ENCODE results near the gene RARB. TPM values are rescaled to one million over a fixed set of nuclear protein-coding genes. Genes with fewer than 3 reads are reported as not detected.

RARB gene
- total and polyA plus RNA-seq, 7 experiments from 2014 or later = 0.07 to 0.13 TPM; not detected in 5

DNA sequence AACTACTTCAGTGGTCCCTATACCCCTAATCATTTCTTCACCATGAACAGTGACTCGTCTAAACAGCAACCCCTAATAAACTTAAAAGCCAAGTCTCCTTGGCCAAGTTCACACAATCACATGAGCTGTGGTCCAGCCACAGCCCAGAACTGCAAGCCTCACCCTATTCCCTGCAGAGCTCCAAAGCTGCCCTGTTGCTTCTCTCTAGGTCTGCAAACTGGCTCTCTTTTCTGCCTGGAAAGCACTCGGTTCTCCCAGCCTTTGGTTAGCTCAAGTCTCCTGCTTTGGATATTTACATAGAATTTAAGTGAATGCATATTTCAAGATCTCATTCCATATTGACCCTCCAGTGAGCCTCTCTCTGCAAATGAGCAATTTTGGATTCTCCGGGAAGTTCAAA lies 129.6 kb downstream of the RARB start:
- Mint-ChIP-seq H3K4me1 (no peaks in the 10 kb centered on the region), H3K27ac (no peak overlapping the region), H3K9me3 (no peaks in the 10 kb centered on the region), H3K4me3 (no peak overlapping the region), H3K27me3 (peaks cover 0 to 8% (median 5%) of the 10 kb centered on the region in 5 donors), H3K36me3 (no peaks in the 10 kb centered on the region)
- ChIA-PET CTCF (no interaction called here), POLR2A (no interaction called here)
- H3K9me3 ChIP-seq (ENCODE audit: control insufficient read depth in 2 of 3, low read length in 3 of 3) = no peaks in the 10 kb centered on the region
- H3K27me3 ChIP-seq (ENCODE audit: control insufficient read depth in 2 of 2, insufficient read depth in 2 of 2, low read length in 2 of 2) = no peaks in the 10 kb centered on the region
- H3K36me3 ChIP-seq (ENCODE audit: control insufficient read depth in 2 of 3, insufficient read depth in 3 of 3, low read length in 3 of 3) = no peaks in the 10 kb centered on the region
- no peak for ATAC-seq
- H3K27ac ChIP-seq (ENCODE audit: low read depth, low read length) = no peak overlapping the region
- intact Hi-C loops (cut with micrococcal nuclease) = no loop called here
- no peak for DNase-seq
- H3K4me1 ChIP-seq (ENCODE audit: control insufficient read depth in 2 of 2, insufficient read depth in 2 of 2, low read length in 2 of 2) = no peaks in the 10 kb centered on the region
- no peak overlapping the region for H3K4me3 ChIP-seq (ENCODE audit: low read length)

- no peaks in the 10 kb centered on the region for H3K4me1 ChIP-seq (ENCODE audit: control insufficient read depth in 2 of 2, insufficient read depth in 2 of 2, low read length in 2 of 2)
- H3K27ac ChIP-seq (ENCODE audit: low read depth, low read length) = no peak overlapping the region
- Mint-ChIP-seq H3K27me3 (peaks cover 0 to 7% (median 5%) of the 10 kb centered on the region in 5 donors), H3K27ac (no peak overlapping the region), H3K4me1 (no peaks in the 10 kb centered on the region), H3K4me3 (no peak overlapping the region), H3K9me3 (no peaks in the 10 kb centered on the region), H3K36me3 (no peaks in the 10 kb centered on the region)
- intact Hi-C loops (cut with micrococcal nuclease) = no loop called here
- no peaks in the 10 kb centered on the region for H3K9me3 ChIP-seq (ENCODE audit: control insufficient read depth in 2 of 3, low read length in 3 of 3)
- DNase-seq (no peak), ATAC-seq (no peak)
- no peak overlapping the region for H3K4me3 ChIP-seq (ENCODE audit: low read length)
- no peaks in the 10 kb centered on the region for H3K36me3 ChIP-seq (ENCODE audit: control insufficient read depth in 2 of 3, insufficient read depth in 3 of 3, low read length in 3 of 3)
- ChIA-PET CTCF (no interaction called here), POLR2A (no interaction called here)
- no peaks in the 10 kb centered on the region for H3K27me3 ChIP-seq (ENCODE audit: control insufficient read depth in 2 of 2, insufficient read depth in 2 of 2, low read length in 2 of 2)
These were observed 130.1 kb downstream of the RARB start for GRCh38 chr3:25558121-25558520.

DNA sequence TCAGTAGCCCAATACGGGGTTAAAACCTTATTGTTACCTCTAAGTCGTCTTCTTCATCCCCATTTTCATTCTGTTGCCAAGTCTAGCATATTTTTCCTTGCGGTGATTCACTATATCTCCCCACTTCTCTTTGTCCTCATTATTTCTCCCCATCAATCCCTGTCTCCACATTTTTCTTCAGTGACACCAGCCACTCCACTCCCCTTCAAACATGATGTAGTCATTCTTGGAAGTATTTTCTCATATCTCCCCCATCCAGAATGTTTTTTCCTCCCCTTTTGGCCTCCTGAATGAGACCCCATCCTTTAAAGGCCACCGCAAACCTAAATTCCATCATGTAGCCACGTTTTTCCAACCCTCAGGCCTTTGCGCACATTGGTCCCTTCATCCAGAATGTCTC lies 130.7 kb downstream of the RARB start:
- CTCF ChIA-PET = no interaction called here
- Histone ChIP-seq H3K9me3 (ENCODE audit: control insufficient read depth in 2 of 3, low read length in 3 of 3) (no peaks in the 10 kb centered on the region), H3K4me3 (ENCODE audit: low read length) (no peak overlapping the region), H3K27me3 (ENCODE audit: control insufficient read depth in 2 of 2, insufficient read depth in 2 of 2, low read length in 2 of 2) (no peaks in the 10 kb centered on the region), H3K4me1 (ENCODE audit: control insufficient read depth in 2 of 2, insufficient read depth in 2 of 2, low read length in 2 of 2) (no peaks in the 10 kb centered on the region), H3K27ac (ENCODE audit: low read depth, low read length) (no peak overlapping the region), H3K36me3 (ENCODE audit: control insufficient read depth in 2 of 3, insufficient read depth in 3 of 3, low read length in 3 of 3) (no peaks in the 10 kb centered on the region)
- intact Hi-C loops (cut with micrococcal nuclease) = no loop called here
- H3K27me3 Mint-ChIP-seq = peaks cover 0 to 7% (median 5%) of the 10 kb centered on the region in 5 donors
- no peak for DNase-seq
- H3K4me1 Mint-ChIP-seq = no peaks in the 10 kb centered on the region
- H3K4me3 Mint-ChIP-seq = no peak overlapping the region
- H3K36me3 Mint-ChIP-seq = no peaks in the 10 kb centered on the region
- no peak overlapping the region for H3K27ac Mint-ChIP-seq
- no peaks in the 10 kb centered on the region for H3K9me3 Mint-ChIP-seq
- no peak for ATAC-seq
- POLR2A ChIA-PET = no interaction called here

DNA sequence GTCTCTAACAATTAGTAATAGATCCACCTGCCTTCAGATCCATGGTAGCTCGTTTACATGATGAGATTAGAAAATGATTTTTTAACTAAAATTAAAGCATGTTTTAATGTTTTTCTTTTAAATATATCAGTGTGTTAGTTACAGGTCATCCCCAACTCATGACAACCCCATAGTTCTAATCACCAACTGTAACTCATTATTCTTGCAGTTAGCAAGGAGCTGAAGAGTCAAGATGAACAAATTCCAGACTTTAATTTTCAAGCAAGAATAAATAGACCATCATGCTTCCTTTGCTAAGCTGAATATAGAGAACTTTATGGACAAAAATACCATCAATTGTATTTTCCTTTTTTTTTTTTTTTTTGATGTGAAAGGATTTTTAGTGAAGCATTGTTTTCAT lies 135.5 kb downstream of the RARB start:
- POLR2A ChIA-PET = no interaction called here
- Histone ChIP-seq H3K27ac (ENCODE audit: low read depth, low read length) (no peak overlapping the region), H3K36me3 (ENCODE audit: control insufficient read depth in 2 of 3, insufficient read depth in 3 of 3, low read length in 3 of 3) (no peaks in the 10 kb centered on the region), H3K4me1 (ENCODE audit: control insufficient read depth in 2 of 2, insufficient read depth in 2 of 2, low read length in 2 of 2) (no peaks in the 10 kb centered on the region), H3K9me3 (ENCODE audit: control insufficient read depth in 2 of 3, low read length in 3 of 3) (no peaks in the 10 kb centered on the region), H3K27me3 (ENCODE audit: control insufficient read depth in 2 of 2, insufficient read depth in 2 of 2, low read length in 2 of 2) (no peaks in the 10 kb centered on the region), H3K4me3 (ENCODE audit: low read length) (no peak overlapping the region)
- Mint-ChIP-seq H3K4me1 (no peaks in the 10 kb centered on the region), H3K27ac (no peak overlapping the region), H3K4me3 (no peak overlapping the region), H3K36me3 (no peaks in the 10 kb centered on the region), H3K9me3 (no peaks in the 10 kb centered on the region), H3K27me3 (peaks cover 0 to 11% (median 5%) of the 10 kb centered on the region in 5 donors)
- intact Hi-C loops (cut with micrococcal nuclease) = no loop called here
- ATAC-seq (no peak), DNase-seq (no peak)
- CTCF ChIA-PET = no interaction called here

DNA sequence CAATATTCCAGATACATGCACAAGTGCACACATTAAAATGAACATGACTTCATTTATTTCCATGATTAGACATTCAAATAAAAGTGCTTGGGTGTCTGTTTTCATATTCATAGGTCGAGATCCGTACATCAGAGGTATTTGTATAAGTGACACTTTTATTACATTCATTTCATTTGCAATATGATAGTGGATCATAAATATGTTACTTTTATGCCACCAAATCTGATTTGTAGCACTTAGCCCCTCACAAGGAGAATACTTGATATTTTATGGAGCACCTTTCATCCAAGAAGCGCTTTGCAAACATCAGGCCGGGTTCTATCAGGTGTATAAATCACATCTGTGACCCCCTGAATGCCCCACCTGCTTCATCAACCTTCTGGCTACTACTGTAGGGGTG lies 136.0 kb downstream of the RARB start:
- ChIA-PET CTCF (no interaction called here), POLR2A (no interaction called here)
- H3K4me1 Mint-ChIP-seq = no peaks in the 10 kb centered on the region
- DNase-seq (no peak), ATAC-seq (no peak)
- no peak overlapping the region for H3K27ac Mint-ChIP-seq
- H3K4me3 Mint-ChIP-seq = no peak overlapping the region
- intact Hi-C loops (cut with micrococcal nuclease) = no loop called here
- no peaks in the 10 kb centered on the region for H3K9me3 ChIP-seq (ENCODE audit: control insufficient read depth in 2 of 3, low read length in 3 of 3)
- no peak overlapping the region for H3K27ac ChIP-seq (ENCODE audit: low read depth, low read length)
- H3K36me3 Mint-ChIP-seq = no peaks in the 10 kb centered on the region
- no peaks in the 10 kb centered on the region for H3K27me3 ChIP-seq (ENCODE audit: control insufficient read depth in 2 of 2, insufficient read depth in 2 of 2, low read length in 2 of 2)
- H3K27me3 Mint-ChIP-seq = peaks cover 0 to 11% (median 5%) of the 10 kb centered on the region in 5 donors
- H3K36me3 ChIP-seq (ENCODE audit: control insufficient read depth in 2 of 3, insufficient read depth in 3 of 3, low read length in 3 of 3) = no peaks in the 10 kb centered on the region
- no peaks in the 10 kb centered on the region for H3K9me3 Mint-ChIP-seq
- H3K4me1 ChIP-seq (ENCODE audit: control insufficient read depth in 2 of 2, insufficient read depth in 2 of 2, low read length in 2 of 2) = no peaks in the 10 kb centered on the region
- H3K4me3 ChIP-seq (ENCODE audit: low read length) = no peak overlapping the region

- Mint-ChIP-seq H3K27ac (no peak overlapping the region), H3K36me3 (no peaks in the 10 kb centered on the region), H3K4me3 (no peak overlapping the region), H3K27me3 (peaks cover 0 to 11% (median 5%) of the 10 kb centered on the region in 5 donors), H3K9me3 (no peaks in the 10 kb centered on the region), H3K4me1 (no peaks in the 10 kb centered on the region)
- ATAC-seq (no peak), DNase-seq (no peak)
- no peaks in the 10 kb centered on the region for H3K27me3 ChIP-seq (ENCODE audit: control insufficient read depth in 2 of 2, insufficient read depth in 2 of 2, low read length in 2 of 2)
- CTCF ChIA-PET = no interaction called here
- H3K9me3 ChIP-seq (ENCODE audit: control insufficient read depth in 2 of 3, low read length in 3 of 3) = no peaks in the 10 kb centered on the region
- intact Hi-C loops (cut with micrococcal nuclease) = no loop called here
- no peak overlapping the region for H3K4me3 ChIP-seq (ENCODE audit: low read length)
- POLR2A ChIA-PET = no interaction called here
- no peak overlapping the region for H3K27ac ChIP-seq (ENCODE audit: low read depth, low read length)
- no peaks in the 10 kb centered on the region for H3K36me3 ChIP-seq (ENCODE audit: control insufficient read depth in 2 of 3, insufficient read depth in 3 of 3, low read length in 3 of 3)
- H3K4me1 ChIP-seq (ENCODE audit: control insufficient read depth in 2 of 2, insufficient read depth in 2 of 2, low read length in 2 of 2) = no peaks in the 10 kb centered on the region
These were observed 137.7 kb downstream of the RARB start for GRCh38 chr3:25565807-25566206.

- no peak overlapping the region for H3K4me3 Mint-ChIP-seq
- Histone ChIP-seq H3K27me3 (ENCODE audit: control insufficient read depth in 2 of 2, insufficient read depth in 2 of 2, low read length in 2 of 2) (no peaks in the 10 kb centered on the region), H3K9me3 (ENCODE audit: control insufficient read depth in 2 of 3, low read length in 3 of 3) (no peaks in the 10 kb centered on the region), H3K27ac (ENCODE audit: low read depth, low read length) (no peak overlapping the region), H3K36me3 (ENCODE audit: control insufficient read depth in 2 of 3, insufficient read depth in 3 of 3, low read length in 3 of 3) (no peaks in the 10 kb centered on the region), H3K4me3 (ENCODE audit: low read length) (no peak overlapping the region), H3K4me1 (ENCODE audit: control insufficient read depth in 2 of 2, insufficient read depth in 2 of 2, low read length in 2 of 2) (no peaks in the 10 kb centered on the region)
- no peaks in the 10 kb centered on the region for H3K9me3 Mint-ChIP-seq
- DNase-seq = no peak
- no peaks in the 10 kb centered on the region for H3K4me1 Mint-ChIP-seq
- CTCF ChIA-PET = no interaction called here
- H3K27me3 Mint-ChIP-seq = peaks cover 0 to 8% (median 5%) of the 10 kb centered on the region in 5 donors
- H3K27ac Mint-ChIP-seq = no peak overlapping the region
- no peak for ATAC-seq
- intact Hi-C loops (cut with micrococcal nuclease) = no loop called here
- H3K36me3 Mint-ChIP-seq = no peaks in the 10 kb centered on the region
- POLR2A ChIA-PET = no interaction called here
These were observed 138.4 kb downstream of the RARB start for GRCh38 chr3:25566358-25566920.
